Liver (tissue), 9 donors: ENCODE measurements around the gene DHX57. TPM values are rescaled to one million over a fixed set of nuclear protein-coding genes. Genes with fewer than 3 reads are reported as not detected.
A peak's percentile ranks its signal among the peaks of the same experiment; 100 is the strongest.

Experiments
- DNase-seq: peaks from one replicate; pipeline ENCODE4 v3.0.0-alpha.2; 2017; ENCODE audit warnings: low spot score
- H3K27ac ChIP-seq, 2 donors: one replicate each; pipeline ENCODE4 v1.7.0; 2013; ENCODE audit warnings: inconsistent platforms in 2 of 2, low read length in 2 of 2, control low read depth in 1 of 2, low read depth in 1 of 2, mild to moderate bottlenecking in 1 of 2
- H3K27me3 ChIP-seq, 4 donors: one replicate each; pipeline versions ENCODE4 v1.6.1 to v1.7.0; 2013; ENCODE audit warnings: low read length in 3 of 4, inconsistent platforms in 1 of 4, mild to moderate bottlenecking in 1 of 4, moderate library complexity in 1 of 4; ENCODE audit not compliant: control insufficient read depth in 4 of 4, insufficient read depth in 4 of 4
- H3K36me3 ChIP-seq, 4 donors: one replicate each; pipeline versions ENCODE4 v1.6.1 to v1.7.0; 2013; ENCODE audit warnings: low read length in 3 of 4, mild to moderate bottlenecking in 3 of 4, low read depth in 1 of 4, moderate library complexity in 1 of 4; ENCODE audit not compliant: control insufficient read depth in 4 of 4, insufficient read depth in 3 of 4
- H3K4me1 ChIP-seq, 4 donors: one replicate each; pipeline versions ENCODE4 v1.6.1 to v1.7.0; 2013; ENCODE audit warnings: low read length in 3 of 4, mild to moderate bottlenecking in 3 of 4, moderate library complexity in 1 of 4; ENCODE audit not compliant: control insufficient read depth in 4 of 4, insufficient read depth in 4 of 4
- H3K4me3 ChIP-seq, 3 donors: one replicate each; pipeline versions ENCODE4 v1.6.1 to v1.7.0; 2013; ENCODE audit warnings: low read length in 3 of 3, control low read depth in 1 of 3, low read depth in 1 of 3, mild to moderate bottlenecking in 1 of 3
- H3K9ac ChIP-seq, 2 donors: one replicate each; pipeline ENCODE4 v1.7.0; 2013; ENCODE audit warnings: low read length in 2 of 2, mild to moderate bottlenecking in 2 of 2, moderate library complexity in 2 of 2, control low read depth in 1 of 2, low read depth in 1 of 2
- H3K9me3 ChIP-seq, 4 donors: one replicate each; pipeline versions ENCODE4 v1.6.1 to v1.7.0; 2013; ENCODE audit warnings: low read length in 3 of 4; ENCODE audit not compliant: control insufficient read depth in 4 of 4
- ATF3 ChIP-seq: IDR thresholded peaks from 2 replicates; pipeline ENCODE4 v1.6.1; 2016; ENCODE audit warnings: antibody characterized with exemption
- FOXA1 ChIP-seq: IDR thresholded peaks from 2 replicates; pipeline ENCODE4 v1.6.1; 2016; ENCODE audit warnings: antibody characterized with exemption
- FOXA2 ChIP-seq: IDR thresholded peaks from 2 replicates; pipeline ENCODE4 v1.6.1; 2016; ENCODE audit warnings: antibody characterized with exemption
- HNF4A ChIP-seq, 2 donors: conservative IDR thresholded peaks; 2 replicates each; pipeline ENCODE4 v1.6.1; 2016; ENCODE audit warnings: antibody characterized with exemption in 2 of 2, mild to moderate bottlenecking in 2 of 2
- NR2F2 ChIP-seq: IDR thresholded peaks from 2 replicates; pipeline ENCODE4 v1.6.1; 2016; ENCODE audit warnings: antibody characterized with exemption
- REST ChIP-seq: IDR thresholded peaks from 2 replicates; pipeline ENCODE4 v1.6.1; 2016; ENCODE audit warnings: antibody characterized with exemption, mild to moderate bottlenecking
- RXRA ChIP-seq, 2 donors: IDR thresholded peaks; 2 replicates each; pipeline ENCODE4 v1.6.1; 2017 to 2018; ENCODE audit warnings: antibody characterized with exemption in 2 of 2, mild to moderate bottlenecking in 1 of 2
- SP1 ChIP-seq: IDR thresholded peaks from 2 replicates; pipeline ENCODE4 v1.6.1; 2018; ENCODE audit warnings: antibody characterized with exemption, mild to moderate bottlenecking
- TAF1 ChIP-seq: conservative IDR thresholded peaks from 2 replicates; pipeline ENCODE4 v1.6.1; 2016; ENCODE audit warnings: antibody characterized with exemption, mild to moderate bottlenecking
- YY1 ChIP-seq: IDR thresholded peaks from 2 replicates; pipeline ENCODE4 v1.6.1; 2016; ENCODE audit warnings: antibody characterized with exemption, mild to moderate bottlenecking
- WGBS: extraction: QIAGEN DNeasy Blood & Tissue Kit; methylation state at CpG from one replicate; pipeline ENCODE4 v1.1.7; 2013; 5-methylcytosine and 5-hydroxymethylcytosine counted together
- polyA plus RNA-seq, 2 donors: library from polyadenylated mRNA; stranded (reverse) in 1 of 2; unstranded in 1 of 2; fragments of 200-250 nt in 1 of 2; fragments of >200 nt in 1 of 2; fragmentation: Nextera tagmentation in 1 of 2; extraction: Ambion mirVana in 1 of 2; gene quantifications; one replicate each; pipeline versions ENCODE4 v1.2.1 to v1.2.3, GENCODE V29; 2013 to 2015
- total RNA-seq, 2 donors: library from RNA; depleted of rRNA; stranded (reverse); fragments of >200 nt; gene quantifications; one replicate each; pipeline ENCODE4 v1.2.3, GENCODE V29; 2014
- TF ChIP-seq, protein P1 (sequence below): fragments of 150-350 bp; IDR thresholded peaks from 2 replicates; pipeline ENCODE4 v1.5.1; 2017; ENCODE audit warnings: improper control_type of control experiment, low read depth, low read length; ENCODE audit not compliant: missing input control
- TF ChIP-seq, protein P2 (sequence below): IDR thresholded peaks from 2 replicates; pipeline ENCODE4 v1.6.1; 2016; ENCODE audit warnings: antibody characterized with exemption
- donor health status: healthy.
- donor health status: healthy.
- donor health status: healthy.
- donor health status: healthy.
- donor health status: healthy.

DHX57 gene
- total and polyA plus RNA-seq, 4 donors = 2.8 to 8.7 (median 5.4) TPM

DNA sequence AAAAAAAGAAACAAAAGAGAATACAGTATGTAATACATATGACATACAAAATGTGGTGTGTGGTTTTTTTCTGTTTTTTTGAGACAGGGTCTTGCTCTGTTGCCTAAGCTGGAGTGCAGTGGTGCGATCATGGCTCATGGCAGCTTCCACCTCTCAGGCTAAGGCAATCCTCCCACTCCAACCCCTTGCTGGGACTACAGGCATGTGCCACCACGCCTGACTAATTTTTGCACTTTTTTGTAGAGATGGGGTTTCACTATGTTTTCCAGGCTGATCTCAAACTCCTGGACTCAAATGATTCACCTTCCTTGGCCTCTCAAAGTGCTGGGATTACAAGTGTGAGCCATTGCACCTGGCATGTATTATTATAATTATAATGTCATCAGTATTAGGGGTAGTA lies 38.9 kb downstream of the DHX57 start:
- H3K27ac ChIP-seq = no peak overlapping the region
- H3K9ac ChIP-seq = no peak overlapping the region
- H3K4me1 ChIP-seq = no peaks in the 10 kb centered on the region
- 96% methylated on average over 2 of the region's 2 CpGs for WGBS
- H3K27me3 ChIP-seq = no peaks in the 10 kb centered on the region
- TF ChIP-seq RXRA (IDR thresholded peaks at IDR 0.05) (no peak), REST (no peak), FOXA2 (no peak), NR2F2 (no peak), ATF3 (no peak), TAF1 (no peak), SP1 (no peak), YY1 (no peak), HNF4A (conservative IDR thresholded peaks at IDR 0.05) (no peak)
- TF ChIP-seq, protein P1, sequence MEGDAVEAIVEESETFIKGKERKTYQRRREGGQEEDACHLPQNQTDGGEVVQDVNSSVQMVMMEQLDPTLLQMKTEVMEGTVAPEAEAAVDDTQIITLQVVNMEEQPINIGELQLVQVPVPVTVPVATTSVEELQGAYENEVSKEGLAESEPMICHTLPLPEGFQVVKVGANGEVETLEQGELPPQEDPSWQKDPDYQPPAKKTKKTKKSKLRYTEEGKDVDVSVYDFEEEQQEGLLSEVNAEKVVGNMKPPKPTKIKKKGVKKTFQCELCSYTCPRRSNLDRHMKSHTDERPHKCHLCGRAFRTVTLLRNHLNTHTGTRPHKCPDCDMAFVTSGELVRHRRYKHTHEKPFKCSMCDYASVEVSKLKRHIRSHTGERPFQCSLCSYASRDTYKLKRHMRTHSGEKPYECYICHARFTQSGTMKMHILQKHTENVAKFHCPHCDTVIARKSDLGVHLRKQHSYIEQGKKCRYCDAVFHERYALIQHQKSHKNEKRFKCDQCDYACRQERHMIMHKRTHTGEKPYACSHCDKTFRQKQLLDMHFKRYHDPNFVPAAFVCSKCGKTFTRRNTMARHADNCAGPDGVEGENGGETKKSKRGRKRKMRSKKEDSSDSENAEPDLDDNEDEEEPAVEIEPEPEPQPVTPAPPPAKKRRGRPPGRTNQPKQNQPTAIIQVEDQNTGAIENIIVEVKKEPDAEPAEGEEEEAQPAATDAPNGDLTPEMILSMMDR = no peak
- TF ChIP-seq, protein P2, sequence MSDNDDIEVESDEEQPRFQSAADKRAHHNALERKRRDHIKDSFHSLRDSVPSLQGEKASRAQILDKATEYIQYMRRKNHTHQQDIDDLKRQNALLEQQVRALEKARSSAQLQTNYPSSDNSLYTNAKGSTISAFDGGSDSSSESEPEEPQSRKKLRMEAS = no peak
- H3K9me3 ChIP-seq = no peaks in the 10 kb centered on the region
- DNase-seq = no peak
- H3K36me3 ChIP-seq = peaks cover 0 to 4% (median under 1%) of the 10 kb centered on the region in 4 donors
- no peak overlapping the region for H3K4me3 ChIP-seq

GRCh38 chr2:38835990-38836389 lies 39.7 kb downstream of the DHX57 start:
- Histone ChIP-seq H3K9ac (no peak overlapping the region), H3K9me3 (no peaks in the 10 kb centered on the region), H3K27me3 (no peaks in the 10 kb centered on the region), H3K4me3 (no peak overlapping the region), H3K4me1 (no peaks in the 10 kb centered on the region), H3K36me3 (peaks cover 0 to 4% (median under 1%) of the 10 kb centered on the region in 4 donors), H3K27ac (no peak overlapping the region)
- WGBS = 87% methylated on average over 3 of the region's 3 CpGs
- TF ChIP-seq, protein P2 = peak; percentile 30
- no peak for TF ChIP-seq FOXA1
- no peak for TF ChIP-seq ATF3
- TF ChIP-seq RXRA (IDR thresholded peaks at IDR 0.05) = no peak
- no peak for TF ChIP-seq HNF4A (conservative IDR thresholded peaks at IDR 0.05)
- TF ChIP-seq NR2F2 = no peak
- no peak for TF ChIP-seq YY1
- no peak for DNase-seq
